GM15510 (cell line): ENCODE data around the gene COX7B2.

Experiments used
- POLR2A ChIP-seq: IDR thresholded peaks from 3 replicates; pipeline ENCODE4 v1.6.1; 2011; ENCODE audit warnings: borderline replicate concordance; ENCODE audit not compliant: insufficient read length; ENCODE audit errors: extremely low read depth

COX7B2 gene, protein sequence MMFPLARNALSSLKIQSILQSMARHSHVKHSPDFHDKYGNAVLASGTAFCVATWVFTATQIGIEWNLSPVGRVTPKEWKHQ

DNA sequence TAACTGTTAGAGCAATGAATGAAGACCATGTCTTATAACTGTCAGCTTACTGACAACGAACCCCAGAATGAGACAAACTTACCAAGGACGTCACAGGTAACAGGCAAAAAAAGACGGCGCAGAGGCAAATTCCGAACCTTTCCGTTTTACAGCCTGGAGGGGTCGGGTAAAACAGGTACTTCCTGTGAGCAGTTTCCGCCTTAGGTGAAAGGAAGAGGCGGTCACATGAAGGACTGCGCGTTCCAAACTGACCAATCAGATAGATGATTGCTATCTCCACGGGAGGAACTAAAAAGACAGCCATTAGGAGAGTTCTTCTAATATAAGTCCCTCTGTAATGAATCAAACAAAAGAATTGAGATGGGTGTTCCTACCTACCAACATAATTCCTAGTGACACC is at the start of gene COX7B2:
Gene COX7B2, minus strand, starts transcription at position 168 of the 400 bp plus-strand sequence. CDS start 174,053 bp downstream, outside the sequence.
- TF ChIP-seq POLR2A: no peak

DNA sequence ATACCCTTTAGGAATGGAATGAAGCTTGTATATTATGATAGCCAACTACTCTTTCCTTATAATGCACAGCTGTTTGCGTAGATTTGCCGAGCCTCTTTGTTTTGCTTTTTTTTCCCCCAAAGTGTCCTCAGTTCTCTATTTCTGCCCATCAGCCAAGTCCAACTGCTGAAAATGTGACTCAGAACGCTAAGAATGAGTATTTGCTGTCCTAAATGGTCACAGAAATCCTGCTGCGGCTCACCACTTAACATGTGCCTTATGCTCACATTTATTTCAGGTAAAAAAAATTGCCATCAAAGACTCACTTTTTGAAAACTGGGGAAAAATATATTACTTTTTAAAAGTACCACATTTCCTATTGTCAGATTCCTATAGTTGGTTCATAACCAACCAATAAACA is 47.4 kb upstream of the COX7B2 start:
- no peak for TF ChIP-seq POLR2A

DNA sequence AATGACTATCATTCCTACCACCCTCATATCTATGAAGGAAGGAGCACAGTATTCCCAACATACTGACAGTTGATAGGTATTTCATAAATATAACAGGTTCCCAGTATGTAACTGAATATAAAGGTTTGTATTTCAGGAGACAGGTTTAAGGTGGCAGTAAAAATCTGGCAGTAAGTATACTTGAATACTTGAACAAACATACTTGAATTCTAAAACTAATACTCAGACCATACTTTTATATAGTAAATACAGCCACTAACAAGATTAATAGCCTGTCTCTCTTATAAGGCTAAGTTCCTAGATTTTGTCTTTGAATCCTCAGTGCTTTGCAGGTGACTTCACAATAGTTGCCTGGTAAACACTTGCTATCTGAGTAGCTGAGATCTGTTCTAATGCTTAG is 46.6 kb upstream of the COX7B2 start:
- TF ChIP-seq POLR2A: no peak

DNA sequence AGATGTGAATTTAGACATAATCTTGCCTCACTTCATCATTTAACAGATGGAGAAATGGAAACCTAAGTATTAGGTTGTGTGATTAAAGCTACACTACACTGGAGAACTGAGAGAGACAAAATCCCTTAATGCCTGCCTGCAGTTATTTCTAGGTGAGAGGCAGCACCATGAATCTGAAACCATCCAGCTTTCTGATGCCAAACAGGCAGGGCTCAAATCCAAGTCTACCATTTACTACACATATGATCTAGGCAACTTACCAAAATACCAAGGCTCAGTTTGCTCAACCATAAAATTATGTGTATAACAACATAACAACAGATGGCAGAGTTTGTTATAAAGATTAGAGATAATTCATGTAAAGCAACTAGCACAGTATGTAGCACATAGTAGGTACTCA is 45.6 kb upstream of the COX7B2 start:
- no peak for TF ChIP-seq POLR2A

DNA sequence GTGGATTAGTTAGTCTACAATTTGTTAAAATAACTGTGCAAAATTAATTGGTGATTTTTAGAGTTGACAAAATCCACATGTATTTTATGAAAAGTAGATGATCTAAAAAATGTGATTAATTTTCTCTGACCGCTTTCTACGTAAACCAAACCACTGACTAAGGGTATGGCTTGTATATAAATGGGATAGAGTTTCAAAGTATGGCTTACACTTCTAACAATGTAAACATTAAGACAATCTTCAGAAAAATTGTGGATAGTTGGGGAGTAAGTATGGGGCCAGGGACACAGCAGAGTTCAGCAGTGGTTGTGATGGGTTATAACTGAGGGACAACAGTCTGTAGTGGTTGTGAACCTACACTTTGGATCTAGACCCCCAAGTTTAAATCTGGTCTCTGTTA is 44.5 kb upstream of the COX7B2 start:
- no peak for TF ChIP-seq POLR2A

DNA sequence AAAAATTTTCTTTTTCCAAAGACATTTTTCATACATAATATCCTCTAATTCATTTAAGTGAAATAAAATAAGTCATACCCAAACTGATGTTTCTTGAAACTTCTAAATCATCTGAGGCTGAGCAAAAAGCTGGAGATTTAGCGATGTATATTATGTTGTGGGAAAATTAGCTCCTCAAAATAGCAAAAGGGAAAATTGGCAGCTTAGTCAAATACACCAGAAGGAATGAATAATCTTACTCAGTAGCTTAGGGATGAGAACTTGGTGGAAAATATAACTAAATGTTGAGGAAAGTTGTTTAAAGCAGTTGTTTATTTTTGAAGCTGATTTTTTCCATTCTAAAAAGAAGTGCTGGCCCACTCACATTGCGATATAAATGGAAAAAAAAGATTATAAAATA is 43.4 kb upstream of the COX7B2 start:
- no peak for TF ChIP-seq POLR2A

DNA sequence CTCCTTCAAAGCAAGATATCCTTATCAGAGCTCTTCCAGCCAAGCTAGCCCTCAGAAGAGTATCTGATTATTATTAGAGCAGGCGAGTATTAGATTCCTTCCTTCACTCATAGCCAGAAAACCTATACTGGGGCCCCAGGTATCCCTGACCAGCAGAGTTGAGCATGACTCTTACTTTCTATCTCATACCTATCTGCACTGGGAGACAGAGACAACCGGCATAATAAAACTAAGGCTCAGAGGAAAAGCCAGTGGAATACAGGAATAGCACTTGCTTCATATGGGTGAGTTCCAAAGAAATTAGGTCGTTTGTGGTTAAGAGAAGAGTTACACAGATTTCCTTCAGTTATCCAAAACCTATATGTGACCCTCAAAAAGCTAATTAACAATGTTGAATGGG is 41.8 kb upstream of the COX7B2 start:
- no peak for TF ChIP-seq POLR2A

DNA sequence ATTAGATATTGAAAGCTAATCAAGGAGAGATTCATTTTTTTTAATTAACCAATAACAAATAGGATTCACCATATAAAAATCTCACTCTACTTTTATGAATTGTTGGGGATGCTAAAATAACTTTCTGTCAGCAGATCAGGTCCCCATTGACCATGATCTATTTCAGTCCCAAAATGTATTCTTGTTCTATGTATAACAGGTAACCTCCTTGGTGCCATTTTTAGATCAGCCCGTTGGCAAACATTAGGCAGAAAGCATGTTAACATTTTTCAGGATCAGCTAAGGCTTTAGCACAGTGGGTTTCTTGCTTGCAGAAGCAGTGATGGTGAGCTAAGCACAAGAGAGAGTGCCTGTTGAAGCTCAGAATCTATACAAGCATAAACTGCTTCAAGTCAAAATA is 40.8 kb upstream of the COX7B2 start:
- no peak for TF ChIP-seq POLR2A

DNA sequence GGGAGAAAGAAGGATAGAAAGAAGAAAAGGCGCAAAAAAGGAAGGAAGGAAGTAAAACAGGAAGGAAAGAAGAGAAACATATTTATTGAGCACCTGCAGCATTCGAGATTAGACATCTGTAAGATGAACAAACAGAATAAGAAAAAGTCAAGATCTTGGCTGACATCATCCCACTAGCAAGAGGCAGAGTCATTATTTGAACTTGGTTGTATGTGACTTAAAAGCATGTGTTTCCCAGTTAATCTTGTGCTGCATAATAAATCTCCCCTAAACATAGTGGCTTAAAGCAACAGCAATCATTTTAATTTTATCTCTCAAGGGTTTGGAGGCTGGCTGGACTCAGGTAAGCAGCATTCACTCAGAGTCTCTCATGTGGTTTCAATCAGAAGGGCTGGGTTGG is 38.5 kb upstream of the COX7B2 start:
- no peak for TF ChIP-seq POLR2A

DNA sequence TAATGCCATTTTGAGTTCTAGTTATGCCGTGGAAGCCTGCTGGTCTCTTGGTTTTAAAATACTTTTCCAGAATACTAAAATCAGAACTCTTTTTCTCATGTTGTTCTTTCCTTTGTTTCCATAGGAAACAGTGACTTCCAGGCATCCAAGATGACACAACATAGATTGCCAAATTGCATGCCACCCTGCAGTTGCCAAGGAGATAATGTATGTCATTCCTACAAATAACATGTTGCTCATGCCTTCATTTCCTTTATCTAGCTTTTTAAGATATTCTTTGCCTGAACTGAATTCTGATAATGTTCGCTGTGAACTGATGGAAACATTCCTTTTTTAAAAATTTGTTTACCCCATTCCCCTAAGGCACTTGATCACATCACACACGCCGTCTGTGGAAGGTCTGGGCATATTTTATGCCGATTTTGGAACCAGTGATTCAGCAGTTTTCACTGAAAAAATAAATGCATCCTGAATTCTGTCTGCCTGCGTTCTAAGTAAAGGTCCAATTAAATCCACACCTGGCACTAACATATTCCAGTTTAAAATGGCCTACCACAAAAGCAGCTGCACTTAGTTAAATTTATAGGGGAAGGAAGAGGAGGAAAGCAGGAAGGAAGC is 38.0 kb upstream of the COX7B2 start:
- no peak for TF ChIP-seq POLR2A

DNA sequence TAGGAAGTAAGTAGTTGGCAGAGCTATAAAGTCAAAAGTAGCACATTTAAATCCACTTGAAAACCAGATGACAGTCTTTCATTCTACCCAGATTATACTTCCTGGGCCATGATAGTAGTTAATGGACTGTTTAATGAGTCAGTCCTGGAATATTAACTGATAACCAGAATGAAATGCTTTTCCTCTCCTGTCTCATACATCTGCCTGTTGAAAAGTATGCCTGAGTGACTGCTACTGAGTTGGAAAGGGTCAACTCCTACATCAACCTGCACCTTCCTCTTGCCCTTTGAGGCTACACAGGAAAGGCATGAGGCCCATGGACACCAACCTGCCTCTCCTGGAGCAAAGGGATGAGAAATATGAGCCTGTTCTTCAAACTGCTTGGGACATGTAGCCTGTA is 36.0 kb upstream of the COX7B2 start:
- TF ChIP-seq POLR2A: no peak

DNA sequence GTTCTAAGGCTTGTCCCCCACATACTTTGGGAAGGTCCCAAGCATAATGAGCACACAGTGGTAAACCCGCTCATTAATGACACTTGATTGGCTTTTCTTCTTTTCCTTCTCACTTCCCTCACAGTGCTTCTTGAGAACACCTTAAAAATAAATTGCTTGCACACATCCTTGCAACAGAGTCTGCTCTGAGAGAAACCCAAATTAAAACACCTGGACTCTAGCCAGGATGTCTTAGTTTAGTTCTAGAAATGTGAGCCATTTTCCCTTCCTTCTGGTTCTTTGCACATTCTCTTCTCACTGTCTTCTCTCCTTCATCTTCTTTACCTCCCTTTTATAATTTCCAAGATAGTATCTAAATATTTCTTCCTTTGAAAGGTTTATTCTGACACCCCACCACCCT is 35.3 kb upstream of the COX7B2 start:
- no peak for TF ChIP-seq POLR2A

DNA sequence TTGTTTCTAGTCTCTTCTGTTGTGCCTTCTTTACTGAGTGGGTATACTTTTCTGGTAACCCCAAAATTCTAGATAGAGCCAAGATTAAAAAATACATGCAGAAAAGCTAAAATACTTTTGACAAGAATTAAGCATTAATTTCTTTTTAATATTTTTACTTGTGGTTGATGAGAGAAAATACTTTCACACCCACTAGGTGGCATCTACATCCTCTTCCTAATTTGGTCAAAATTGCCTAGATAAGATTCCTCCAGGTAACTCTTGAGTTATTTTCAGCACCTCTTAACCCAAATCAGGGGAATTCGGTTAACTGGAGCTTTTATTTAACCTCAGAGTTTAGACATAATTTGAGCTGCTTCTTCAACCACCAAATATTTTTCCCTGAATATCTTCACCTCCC is 28.4 kb upstream of the COX7B2 start:
- TF ChIP-seq POLR2A: no peak

DNA sequence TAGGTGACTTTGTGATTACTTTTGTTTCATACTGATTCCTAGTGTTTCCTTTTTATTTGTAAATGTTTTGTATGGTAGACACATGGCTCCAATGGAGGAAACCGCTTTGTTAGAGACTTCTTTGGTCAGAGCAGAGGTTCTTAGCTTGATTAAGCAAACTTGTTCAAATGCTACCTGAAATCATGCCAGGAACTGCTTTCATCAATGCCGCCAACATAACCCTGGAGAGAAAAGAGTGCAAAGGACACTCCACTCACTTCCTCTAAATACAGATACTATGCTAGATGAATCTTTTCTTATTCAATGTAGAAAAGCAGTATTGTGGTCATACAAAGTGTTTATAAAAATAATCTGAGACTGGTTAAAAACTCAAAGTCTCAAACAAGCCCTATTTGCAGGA is 25.7 kb upstream of the COX7B2 start:
- TF ChIP-seq POLR2A: no peak

DNA sequence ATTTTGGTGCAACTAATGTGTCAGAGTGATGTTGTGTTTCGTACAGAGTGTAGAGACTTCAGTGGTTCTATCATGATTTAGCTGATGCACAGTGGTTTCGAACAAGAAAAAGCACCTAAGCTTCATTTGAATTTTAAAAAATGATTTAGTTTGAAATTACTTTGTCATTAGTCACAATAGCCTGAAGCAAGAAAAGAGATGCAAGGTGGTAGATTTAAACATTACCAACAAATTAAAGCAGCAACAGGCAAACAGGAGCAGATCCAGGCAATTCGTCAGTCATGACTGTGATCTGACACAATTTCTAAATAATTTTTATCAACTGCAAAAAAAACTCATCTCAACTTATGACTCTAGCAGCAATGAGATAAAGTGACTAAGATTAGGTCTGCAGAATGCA is 24.6 kb upstream of the COX7B2 start:
- no peak for TF ChIP-seq POLR2A

DNA sequence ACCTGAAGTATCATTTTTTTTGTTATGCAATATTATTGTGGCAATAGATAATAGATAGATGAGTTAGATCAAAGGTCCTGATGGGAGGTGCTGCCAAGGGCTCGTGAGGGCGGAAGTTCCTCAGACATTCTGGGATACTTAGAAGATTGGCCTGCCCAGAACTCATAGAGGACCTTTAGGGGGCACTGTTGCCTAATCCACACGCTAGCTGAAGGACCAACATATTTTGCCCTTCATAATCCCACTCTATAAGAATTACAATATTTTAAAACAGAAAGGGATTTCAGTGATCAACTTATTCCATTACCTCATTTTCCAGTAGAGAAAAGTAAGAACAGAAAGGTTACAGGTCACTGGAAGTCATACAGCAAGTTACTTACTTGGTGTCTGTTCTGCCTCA is 22.9 kb upstream of the COX7B2 start:
- no peak for TF ChIP-seq POLR2A

DNA sequence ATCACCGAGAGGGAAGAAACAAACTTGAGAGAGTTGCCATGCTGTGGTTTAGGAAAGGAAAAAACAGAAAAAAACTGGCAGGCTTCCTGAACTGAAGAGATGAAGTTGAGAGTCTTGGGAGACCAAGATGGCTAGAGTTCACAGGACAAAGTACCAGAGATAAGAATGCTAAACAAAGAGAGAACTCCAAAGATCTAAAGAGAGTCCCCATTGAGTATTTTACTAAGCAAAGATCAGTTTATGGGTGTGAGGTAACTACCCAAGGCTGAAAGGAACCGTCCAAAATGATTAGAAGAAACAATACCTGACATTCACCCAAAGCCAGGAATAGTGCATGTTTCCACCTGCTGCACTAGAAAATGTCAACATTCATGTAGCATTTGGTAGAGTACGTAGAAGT is 21.8 kb upstream of the COX7B2 start:
- TF ChIP-seq POLR2A: no peak

DNA sequence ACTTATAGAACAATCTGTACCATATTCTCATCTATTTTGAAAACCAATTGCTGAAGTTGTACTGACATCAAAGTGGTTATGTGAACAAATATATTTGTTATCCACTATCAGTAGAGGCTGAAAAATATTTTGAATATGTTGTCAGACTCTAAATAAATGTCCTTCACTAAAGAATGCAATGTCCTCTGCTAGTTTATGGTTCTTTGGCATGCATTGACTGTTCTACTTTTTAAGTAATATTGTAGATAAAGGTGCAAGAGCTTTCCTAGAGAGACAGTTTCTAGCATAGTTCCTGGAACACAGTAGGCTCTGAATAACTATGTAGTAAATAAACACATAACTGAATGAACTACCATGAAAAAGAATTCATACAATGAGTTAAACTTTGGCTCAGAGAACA is 18.2 kb upstream of the COX7B2 start:
- no peak for TF ChIP-seq POLR2A

DNA sequence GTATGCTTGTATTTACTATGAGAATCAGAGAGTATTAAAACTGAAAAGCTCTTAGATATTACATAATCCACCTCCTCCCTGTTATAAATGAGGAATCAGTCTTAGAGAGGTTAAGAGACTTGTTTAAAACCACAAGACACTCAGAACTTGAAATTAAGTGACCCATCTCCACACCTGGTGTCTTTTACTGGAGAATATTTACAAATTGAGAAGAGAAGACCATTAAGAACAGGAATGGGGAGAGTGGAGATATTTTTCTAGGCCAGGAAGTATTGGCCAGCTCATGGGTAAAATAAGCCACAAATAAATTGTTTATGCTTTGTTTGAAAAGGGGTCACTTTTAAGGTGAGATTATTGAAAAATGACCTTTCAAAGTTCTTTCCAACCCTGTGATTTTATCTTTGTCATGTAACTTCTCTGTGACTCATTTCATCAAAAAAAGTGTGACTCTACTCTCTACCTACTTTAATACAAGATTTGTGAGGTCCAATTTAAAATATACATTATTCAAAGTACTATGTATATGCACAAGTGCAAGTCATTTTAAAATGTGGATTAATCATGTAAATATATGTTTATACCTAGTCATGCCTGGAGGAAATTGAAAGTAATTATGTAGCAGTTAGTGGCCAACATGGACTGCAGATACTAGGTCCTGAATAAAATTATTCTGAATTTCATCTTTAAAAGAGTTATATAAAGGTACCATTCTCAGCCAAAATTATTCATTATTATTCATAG is 15.9 kb upstream of the COX7B2 start:
- TF ChIP-seq POLR2A: no peak
